ENCODE data around the gene ZNF234. TPM values are rescaled to one million over a fixed set of nuclear protein-coding genes. Genes with fewer than 3 reads are reported as not detected.

Gene ZNF234
- total and polyA plus RNA-seq, 2 donors (not counting 1 experiment from before 2014, with no cell fraction given): 3.1 to 27.5 TPM

GRCh38 chr19:44131955-44132354, 9.4 kb upstream of the ZNF234 start:
- peaks cover 10 to 36% (median 22%) of the 10 kb centered on the region in 3 donors for H3K9me3 ChIP-seq (ENCODE audit: control extremely low read depth in 1 of 3, control insufficient read depth in 2 of 3, insufficient read depth in 1 of 3, low read length in 2 of 3)

GRCh38 chr19:44142059-44142433, 692 bp downstream of the ZNF234 start:
- Mint-ChIP-seq H3K27ac (peak overlapping the region; percentile 87), H3K9me3 (ENCODE audit: insufficient read depth) (no peaks in the 10 kb centered on the region), H3K4me3 (peak overlapping the region; percentile 93), H3K27me3 (no peaks in the 10 kb centered on the region), H3K4me1 (peaks cover 27% of the 10 kb centered on the region)
- Histone ChIP-seq H3K36me3 (replicated peaks in 1 of 2; ENCODE audit: control extremely low read depth in 1 of 2, control insufficient read depth in 1 of 2, extremely low read depth in 1 of 2, insufficient read depth in 2 of 2, low read length in 1 of 2) (peaks cover 4 to 9% of the 10 kb centered on the region in 2 experiments), H3K27ac (ENCODE audit: low read length in 2 of 2) (peak overlapping the region in 1 of 2 donors; percentile 77), H3K4me1 (ENCODE audit: control insufficient read depth in 2 of 2, insufficient read depth in 2 of 2, low read length in 2 of 2) (peaks cover 13 to 15% of the 10 kb centered on the region in 2 donors), H3K79me2 (ENCODE audit: control insufficient read depth, insufficient read depth, low read length) (peaks cover 17% of the 10 kb centered on the region), H3K27me3 (replicated peaks in 1 of 4; ENCODE audit: control extremely low read depth in 1 of 4, control insufficient read depth in 3 of 4, insufficient read depth in 4 of 4, low read length in 3 of 4) (no peaks in the 10 kb centered on the region), H2AFZ (ENCODE audit: insufficient read depth, low read depth, low read length, poor library complexity, severe bottlenecking) (peak overlapping the region; percentile 96), H3K9me3 (ENCODE audit: control extremely low read depth in 1 of 3, control insufficient read depth in 2 of 3, insufficient read depth in 1 of 3, low read length in 2 of 3) (no peaks in the 10 kb centered on the region), H3K4me3 (ENCODE audit: control extremely low read depth in 1 of 5, extremely low read depth in 1 of 5, insufficient read depth in 1 of 5, low read depth in 2 of 5, low read length in 4 of 5) (peak overlapping the region; percentile 53 to 93 (median 80)), H3K9ac (ENCODE audit: low read length) (peak overlapping the region; percentile 80), H3K4me2 (replicated peaks; ENCODE audit: low read depth, low read length, poor library complexity, severe bottlenecking) (peak overlapping the region; percentile 81), H4K20me1 (ENCODE audit: control insufficient read depth, insufficient read depth, low read length, poor library complexity, severe bottlenecking) (no peaks in the 10 kb centered on the region)
- POLR2A ChIA-PET: interaction anchor here (1.2 kb wide), 1 partner anchor 23 kb away, joined by 4 read pairs; the partner anchor contains the start of gene ZNF226
- ATAC-seq (ENCODE audit: low read depth) (no peak), DNase-seq (no peak)
- intact Hi-C loops (cut with micrococcal nuclease): no loop called here
- TF ChIP-seq EZH2 (IDR thresholded peaks at IDR 0.05; ENCODE audit: borderline replicate concordance, insufficient read depth, low read depth, low read length, poor library complexity, severe bottlenecking) (no peak), CTCF (IDR thresholded peaks at IDR 0.05) (no peak)
- CTCF ChIA-PET: no interaction called here
- WGBS (ENCODE audit: insufficient coverage): 20% methylated on average over 9 of the region's 13 CpGs

More at GRCh38 chr19:44131955-44132354, 9.4 kb upstream of the ZNF234 start:
- no peak overlapping the region for H3K27ac Mint-ChIP-seq
- peaks cover 8% of the 10 kb centered on the region for H3K9me3 Mint-ChIP-seq (ENCODE audit: insufficient read depth)
- 94% methylated on average over 2 of the region's 5 CpGs for WGBS (ENCODE audit: insufficient coverage)
- no peak for DNase-seq
- peaks cover 3% of the 10 kb centered on the region for H3K79me2 ChIP-seq (ENCODE audit: control insufficient read depth, insufficient read depth, low read length)
- H3K36me3 ChIP-seq (replicated peaks in 1 of 2; ENCODE audit: control extremely low read depth in 1 of 2, control insufficient read depth in 1 of 2, extremely low read depth in 1 of 2, insufficient read depth in 2 of 2, low read length in 1 of 2): peaks cover 20 to 41% of the 10 kb centered on the region in 2 experiments
- H3K4me2 ChIP-seq (replicated peaks; ENCODE audit: low read depth, low read length, poor library complexity, severe bottlenecking): no peak overlapping the region
- ChIA-PET CTCF (no interaction called here), POLR2A (no interaction called here)
- no peak overlapping the region for H2AFZ ChIP-seq (ENCODE audit: insufficient read depth, low read depth, low read length, poor library complexity, severe bottlenecking)
- no peak for ATAC-seq (ENCODE audit: low read depth)
- no peaks in the 10 kb centered on the region for H4K20me1 ChIP-seq (ENCODE audit: control insufficient read depth, insufficient read depth, low read length, poor library complexity, severe bottlenecking)
- no peak overlapping the region for H3K4me3 ChIP-seq (ENCODE audit: control extremely low read depth in 1 of 5, extremely low read depth in 1 of 5, insufficient read depth in 1 of 5, low read depth in 2 of 5, low read length in 4 of 5)
- H3K27ac ChIP-seq (ENCODE audit: low read length in 2 of 2): no peak overlapping the region
- intact Hi-C loops (cut with micrococcal nuclease): no loop called here
- H3K9ac ChIP-seq (ENCODE audit: low read length): no peak overlapping the region
- H3K27me3 Mint-ChIP-seq: no peaks in the 10 kb centered on the region
- TF ChIP-seq CTCF (IDR thresholded peaks at IDR 0.05) (no peak), EZH2 (IDR thresholded peaks at IDR 0.05; ENCODE audit: borderline replicate concordance, insufficient read depth, low read depth, low read length, poor library complexity, severe bottlenecking) (no peak)
- H3K4me3 Mint-ChIP-seq: no peak overlapping the region
- no peaks in the 10 kb centered on the region for H3K27me3 ChIP-seq (replicated peaks in 1 of 4; ENCODE audit: control extremely low read depth in 1 of 4, control insufficient read depth in 3 of 4, insufficient read depth in 4 of 4, low read length in 3 of 4)
- no peaks in the 10 kb centered on the region for H3K4me1 ChIP-seq (ENCODE audit: control insufficient read depth in 2 of 2, insufficient read depth in 2 of 2, low read length in 2 of 2)
- H3K4me1 Mint-ChIP-seq: no peaks in the 10 kb centered on the region
